Activated CD4-positive, alpha-beta T cell treated with anti-CD3 and anti-CD28 coated beads, Interleukin-2, amount 10 ng/mL, durations not matched to agents 24 days and 14 days (primary cell): ENCODE data around the gene SYTL5. TPM values are rescaled to one million over a fixed set of nuclear protein-coding genes. Genes with fewer than 3 reads are reported as not detected.

Experiments
- DNase-seq: peaks from one replicate; pipeline ENCODE4 v3.0.0; 2022
- H3K27ac Mint-ChIP-seq: one replicate; pipeline ENCODE4 v1.8.0; 2022; ENCODE audit warnings: mild to moderate bottlenecking, mixed read lengths
- H3K27me3 Mint-ChIP-seq: one replicate; pipeline ENCODE4 v1.8.0; 2022; ENCODE audit warnings: mixed read lengths
- H3K36me3 Mint-ChIP-seq: one replicate; pipeline ENCODE4 v1.8.0; 2022; ENCODE audit warnings: low read depth, mild to moderate bottlenecking, mixed read lengths
- H3K4me1 Mint-ChIP-seq: one replicate; pipeline ENCODE4 v1.8.0; 2021; ENCODE audit warnings: mixed read lengths
- H3K4me3 Mint-ChIP-seq: one replicate; pipeline ENCODE4 v1.8.0; 2022; ENCODE audit warnings: mild to moderate bottlenecking, moderate library complexity, mixed read lengths
- H3K9me3 Mint-ChIP-seq: one replicate; pipeline ENCODE4 v1.8.0; 2021; ENCODE audit warnings: mixed read lengths
- intact Hi-C: fragments of 100-400 bp; cut with micrococcal nuclease; formaldehyde crosslinking; loops from one replicate; pipeline ENCODE4 v1.15.1; 2023
- total RNA-seq: library from RNA; stranded (reverse); gene quantifications from 2 replicates; pipeline ENCODE4 v1.2.3, GENCODE V29; 2022

The SYTL5 gene
- total RNA-seq, 1 donor from 2014 or later, result not detected

DNA sequence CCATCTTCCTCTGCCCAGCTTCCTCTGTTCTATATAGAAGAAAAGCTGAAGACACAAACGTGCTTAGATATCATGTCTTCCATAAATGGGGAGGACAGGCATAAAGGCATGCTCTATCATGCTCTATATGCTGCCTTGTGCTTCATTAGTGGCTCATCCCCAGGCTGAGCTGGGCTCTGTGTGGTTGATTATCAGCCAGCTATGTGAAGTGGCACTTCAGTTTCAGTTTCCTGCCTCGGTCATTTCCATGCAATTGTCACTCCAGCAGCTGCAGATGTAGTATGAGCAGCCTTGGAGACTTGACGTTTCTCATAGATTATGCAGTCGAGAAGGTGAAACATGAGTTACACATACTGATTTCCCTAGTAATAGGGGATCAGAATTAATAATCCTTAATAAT is 106.2 kb downstream of the SYTL5 start:
- Mint-ChIP-seq H3K4me1 (no peaks in the 10 kb centered on the region), H3K9me3 (peaks cover 4% of the 10 kb centered on the region), H3K27ac (no peak overlapping the region), H3K27me3 (no peaks in the 10 kb centered on the region), H3K4me3 (no peak overlapping the region), H3K36me3 (no peaks in the 10 kb centered on the region)
- no peak for DNase-seq
- intact Hi-C loops, result no loop called here

DNA sequence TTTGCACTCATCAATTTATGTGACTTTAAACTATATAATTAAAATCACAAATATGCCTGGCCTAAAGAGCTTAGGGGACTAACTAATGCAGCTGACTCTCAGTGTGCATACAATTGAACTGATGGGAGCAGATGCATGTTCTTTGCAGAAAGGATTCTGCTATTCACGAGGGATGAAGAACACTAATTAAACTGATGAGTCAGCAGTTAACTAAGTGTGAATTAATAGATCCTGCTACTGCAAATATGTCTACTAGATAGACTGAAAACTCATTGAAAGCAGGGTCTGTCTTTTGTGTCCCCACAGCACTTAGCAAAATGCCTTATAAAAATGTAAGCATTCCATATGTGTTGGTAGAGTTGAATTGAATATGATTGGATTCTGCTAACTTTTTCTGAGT is 110.4 kb downstream of the SYTL5 start:
- Mint-ChIP-seq H3K4me1 (no peaks in the 10 kb centered on the region), H3K27ac (no peak overlapping the region), H3K36me3 (no peaks in the 10 kb centered on the region), H3K9me3 (peaks cover 4% of the 10 kb centered on the region), H3K27me3 (no peaks in the 10 kb centered on the region), H3K4me3 (no peak overlapping the region)
- no peak for DNase-seq
- intact Hi-C loops, result no loop called here

DNA sequence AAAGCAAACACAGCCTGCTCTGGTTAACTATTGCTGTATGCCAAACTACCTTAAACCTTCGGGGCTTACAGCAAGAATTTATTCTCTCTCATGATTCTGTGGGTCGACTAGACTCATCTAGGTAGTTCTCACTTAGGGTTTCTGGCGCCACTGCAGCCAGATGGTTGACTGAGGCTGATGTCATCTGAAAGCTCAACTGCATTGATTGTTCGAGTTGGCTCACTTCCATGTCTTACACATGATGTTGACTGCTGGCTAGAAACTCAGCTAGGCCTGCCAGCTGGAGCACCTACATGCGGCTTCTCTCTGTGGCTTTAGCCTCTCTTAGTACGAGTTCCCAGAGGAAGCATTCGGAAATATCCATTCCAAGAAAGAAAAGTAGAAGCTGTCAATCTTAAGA is 111.1 kb downstream of the SYTL5 start:
- no peaks in the 10 kb centered on the region for H3K36me3 Mint-ChIP-seq
- H3K27ac Mint-ChIP-seq, result no peak overlapping the region
- H3K4me3 Mint-ChIP-seq, result no peak overlapping the region
- intact Hi-C loops, result no loop called here
- no peak for DNase-seq
- peaks cover 4% of the 10 kb centered on the region for H3K9me3 Mint-ChIP-seq
- H3K27me3 Mint-ChIP-seq, result no peaks in the 10 kb centered on the region
- H3K4me1 Mint-ChIP-seq, result no peaks in the 10 kb centered on the region

DNA sequence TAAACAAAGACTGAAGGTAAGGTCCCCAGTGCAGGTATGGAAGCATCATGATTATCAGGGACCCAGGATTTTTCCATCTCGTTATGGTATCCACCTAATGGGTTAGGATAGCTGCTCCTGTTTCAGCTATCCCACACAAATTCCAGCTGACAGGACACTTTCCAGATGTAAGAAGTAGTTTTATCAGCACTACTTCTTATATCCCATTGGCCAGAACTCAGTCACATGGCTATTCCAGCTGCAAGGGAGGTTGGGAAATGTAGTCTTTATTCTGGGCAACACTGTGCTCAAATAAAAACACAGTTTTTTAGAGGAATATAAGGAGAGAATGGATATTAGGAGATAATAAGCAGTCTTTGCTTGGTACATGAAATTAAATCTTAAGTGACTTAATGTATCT is 117.6 kb downstream of the SYTL5 start:
- Mint-ChIP-seq H3K4me1 (no peaks in the 10 kb centered on the region), H3K27ac (no peak overlapping the region), H3K27me3 (no peaks in the 10 kb centered on the region), H3K4me3 (no peak overlapping the region), H3K36me3 (no peaks in the 10 kb centered on the region), H3K9me3 (no peaks in the 10 kb centered on the region)
- intact Hi-C loops, result no loop called here
- DNase-seq, result no peak

DNA sequence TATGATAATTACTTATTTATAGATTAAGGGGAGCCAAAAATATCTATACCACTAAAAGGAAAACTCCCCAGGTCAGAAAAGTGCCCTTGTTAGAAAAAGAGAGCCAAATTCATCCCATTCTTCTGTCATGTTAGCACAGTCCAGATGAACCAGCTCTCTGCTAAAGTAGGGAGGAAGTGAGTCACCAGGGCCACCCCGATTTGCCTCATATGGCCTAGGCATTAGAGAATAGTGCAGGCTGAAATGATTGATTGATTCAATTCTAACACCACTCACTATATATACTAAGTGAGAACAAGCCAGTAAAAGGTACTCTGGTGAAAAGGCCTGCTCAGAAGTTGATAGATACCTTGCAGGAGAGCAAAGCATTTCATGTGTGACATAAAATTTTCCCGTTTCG is 119.8 kb downstream of the SYTL5 start:
- DNase-seq, result no peak
- H3K4me3 Mint-ChIP-seq, result no peak overlapping the region
- H3K4me1 Mint-ChIP-seq, result no peaks in the 10 kb centered on the region
- H3K9me3 Mint-ChIP-seq, result no peaks in the 10 kb centered on the region
- intact Hi-C loops, result no loop called here
- no peaks in the 10 kb centered on the region for H3K36me3 Mint-ChIP-seq
- no peaks in the 10 kb centered on the region for H3K27me3 Mint-ChIP-seq
- no peak overlapping the region for H3K27ac Mint-ChIP-seq

DNA sequence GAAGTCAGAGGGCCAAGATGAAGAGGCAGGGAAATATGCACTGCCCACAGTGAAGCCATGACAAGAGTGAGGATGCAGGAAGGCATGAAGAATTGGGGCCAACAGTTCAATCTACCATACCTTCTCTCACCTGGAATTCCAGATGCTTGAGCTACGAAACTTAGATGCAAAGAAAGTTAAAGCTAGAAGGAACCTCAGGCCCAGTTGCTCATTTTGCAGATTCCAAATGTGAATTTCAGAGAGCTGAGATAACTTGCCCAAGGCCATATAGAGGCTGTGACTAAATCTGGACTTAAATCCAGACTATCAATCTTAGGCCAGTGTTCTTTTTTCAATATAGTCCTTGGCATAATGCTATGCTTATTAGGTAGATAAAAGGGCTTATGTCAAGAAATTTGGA is 121.6 kb downstream of the SYTL5 start:
- Mint-ChIP-seq H3K9me3 (no peaks in the 10 kb centered on the region), H3K4me1 (no peaks in the 10 kb centered on the region), H3K36me3 (no peaks in the 10 kb centered on the region), H3K4me3 (no peak overlapping the region), H3K27ac (no peak overlapping the region), H3K27me3 (no peaks in the 10 kb centered on the region)
- intact Hi-C loops, result no loop called here
- no peak for DNase-seq

DNA sequence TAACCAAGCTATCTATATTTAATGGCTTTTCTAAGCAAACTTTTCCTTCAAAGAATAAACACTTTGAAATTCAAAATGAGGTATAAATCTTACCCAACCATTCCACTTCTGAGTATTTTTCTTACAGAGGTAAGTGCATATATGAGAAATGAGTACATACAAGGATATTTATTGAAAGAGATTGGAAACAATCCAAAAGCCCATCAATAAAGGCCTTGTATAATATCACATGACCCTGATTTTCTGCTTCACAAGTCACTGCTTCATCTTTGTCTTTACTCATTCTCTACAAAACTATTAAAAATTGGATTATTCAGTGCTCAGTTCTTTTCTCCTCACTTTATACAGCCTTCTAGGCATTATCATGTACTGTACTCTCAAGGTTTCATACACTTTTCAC is 123.0 kb downstream of the SYTL5 start:
- no peak overlapping the region for H3K27ac Mint-ChIP-seq
- no peak for DNase-seq
- no peaks in the 10 kb centered on the region for H3K27me3 Mint-ChIP-seq
- H3K4me3 Mint-ChIP-seq, result no peak overlapping the region
- no peaks in the 10 kb centered on the region for H3K4me1 Mint-ChIP-seq
- intact Hi-C loops, result no loop called here
- no peaks in the 10 kb centered on the region for H3K36me3 Mint-ChIP-seq
- H3K9me3 Mint-ChIP-seq, result no peaks in the 10 kb centered on the region

DNA sequence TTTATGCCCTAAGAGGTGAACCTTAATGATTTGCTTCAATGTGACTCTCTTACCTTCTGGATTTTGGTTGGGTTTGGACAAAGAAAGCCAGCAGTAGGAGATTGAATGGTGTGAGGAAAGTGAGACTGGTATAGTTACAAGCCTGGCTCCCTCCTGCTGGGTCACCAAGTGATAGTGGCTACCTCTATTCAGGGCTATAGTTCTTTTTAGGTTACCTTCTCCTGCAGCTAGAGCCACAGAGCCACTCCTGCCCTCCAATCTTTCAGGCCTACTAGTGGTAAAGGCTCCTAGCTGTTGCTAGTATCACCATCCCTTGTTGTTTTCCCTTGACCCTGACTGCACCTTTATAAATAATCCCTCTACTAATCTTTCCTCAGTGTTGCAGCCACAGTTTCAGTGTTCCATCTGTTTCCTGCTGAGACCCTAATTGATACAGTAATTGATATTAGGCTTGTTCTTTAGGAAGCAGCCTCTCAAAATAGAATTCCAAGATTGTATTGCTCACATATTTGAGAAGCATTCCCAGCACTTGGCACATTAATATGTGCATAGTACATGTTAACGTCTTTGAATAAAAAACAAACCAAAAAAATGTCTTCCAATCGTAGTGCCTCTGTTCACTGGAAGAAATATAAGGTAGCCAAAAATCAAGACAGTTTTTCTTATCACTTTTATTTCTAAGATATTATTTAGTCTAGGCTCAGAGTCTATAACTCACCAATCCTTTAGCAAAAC is 132.0 kb downstream of the SYTL5 start:
- no peaks in the 10 kb centered on the region for H3K36me3 Mint-ChIP-seq
- H3K4me3 Mint-ChIP-seq, result no peak overlapping the region
- no peaks in the 10 kb centered on the region for H3K4me1 Mint-ChIP-seq
- intact Hi-C loops, result no loop called here
- no peaks in the 10 kb centered on the region for H3K27me3 Mint-ChIP-seq
- no peak overlapping the region for H3K27ac Mint-ChIP-seq
- H3K9me3 Mint-ChIP-seq, result no peaks in the 10 kb centered on the region
- no peak for DNase-seq

DNA sequence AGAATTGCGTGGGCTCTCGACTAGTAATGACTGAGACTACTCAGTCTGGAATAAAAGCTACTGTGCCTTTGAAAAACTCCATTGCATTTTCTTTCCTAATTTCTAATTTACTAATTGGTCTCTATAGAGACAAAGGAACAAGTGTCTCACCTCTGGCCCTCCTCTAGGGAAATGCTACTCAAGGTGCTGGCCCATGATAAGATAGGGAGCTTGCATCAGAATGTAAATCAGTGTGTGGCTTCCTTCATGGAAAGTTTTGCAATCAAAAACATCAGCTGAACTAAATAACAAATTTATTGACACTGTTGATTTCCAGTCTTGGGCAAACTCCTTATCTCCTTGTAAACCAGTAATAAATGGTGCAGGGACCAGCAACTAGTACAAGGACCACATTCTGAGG is 132.5 kb downstream of the SYTL5 start:
- Mint-ChIP-seq H3K9me3 (no peaks in the 10 kb centered on the region), H3K36me3 (no peaks in the 10 kb centered on the region)

DNA sequence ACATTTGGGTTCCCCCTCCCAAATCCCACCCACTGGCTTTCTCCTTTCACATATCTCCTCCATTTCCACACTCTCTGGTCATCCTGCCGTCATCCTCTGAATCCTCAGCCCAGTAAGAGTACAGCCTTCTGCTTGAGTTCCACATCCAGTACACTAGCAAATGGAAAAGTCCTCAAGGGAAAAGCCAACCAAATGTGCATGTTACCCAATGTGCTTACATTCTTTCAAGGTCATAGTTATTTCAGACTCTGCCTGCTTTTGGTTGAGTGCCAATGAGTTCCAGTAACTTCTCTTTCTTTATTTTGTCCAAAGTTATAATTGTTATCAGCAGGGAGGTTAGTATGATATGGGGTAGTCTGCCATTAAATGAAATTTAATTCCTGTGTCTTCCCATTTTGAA is 136.3 kb downstream of the SYTL5 start:
- no peak overlapping the region for H3K4me3 Mint-ChIP-seq
- no peak for DNase-seq
- no peaks in the 10 kb centered on the region for H3K4me1 Mint-ChIP-seq
- no peaks in the 10 kb centered on the region for H3K27me3 Mint-ChIP-seq
- no peak overlapping the region for H3K27ac Mint-ChIP-seq
- intact Hi-C loops, result no loop called here
- no peaks in the 10 kb centered on the region for H3K36me3 Mint-ChIP-seq
- H3K9me3 Mint-ChIP-seq, result no peaks in the 10 kb centered on the region

More for the DNA sequence above, 132.5 kb downstream of the SYTL5 start:
- intact Hi-C loops, result no loop called here
- Mint-ChIP-seq H3K4me3 (no peak overlapping the region), H3K27me3 (no peaks in the 10 kb centered on the region), H3K27ac (no peak overlapping the region), H3K4me1 (no peaks in the 10 kb centered on the region)
- DNase-seq, result no peak

DNA sequence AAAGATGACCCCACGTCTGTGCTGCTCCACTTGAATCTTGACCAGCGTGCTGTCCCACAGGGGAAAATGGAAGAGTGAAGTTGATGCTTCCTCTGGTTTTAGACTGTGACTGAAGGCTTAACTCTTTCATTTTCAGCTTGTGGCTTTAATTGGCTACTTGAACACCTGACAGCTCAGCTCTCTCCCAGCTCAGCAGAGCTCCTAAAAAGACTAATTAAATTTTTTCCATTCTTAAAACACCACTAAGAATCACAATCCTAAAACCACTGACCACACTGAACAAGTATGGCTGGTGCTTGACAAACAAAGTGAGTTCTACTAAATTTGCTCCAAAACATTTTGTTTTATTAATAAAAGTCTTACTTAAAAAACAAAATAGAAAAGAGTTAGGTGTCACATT is 142.7 kb downstream of the SYTL5 start:
- H3K36me3 Mint-ChIP-seq, result no peaks in the 10 kb centered on the region
- H3K27me3 Mint-ChIP-seq, result no peaks in the 10 kb centered on the region
- H3K4me3 Mint-ChIP-seq, result no peak overlapping the region
- H3K27ac Mint-ChIP-seq, result no peak overlapping the region
- intact Hi-C loops, result no loop called here
- no peaks in the 10 kb centered on the region for H3K4me1 Mint-ChIP-seq
- no peak for DNase-seq
- no peaks in the 10 kb centered on the region for H3K9me3 Mint-ChIP-seq

DNA sequence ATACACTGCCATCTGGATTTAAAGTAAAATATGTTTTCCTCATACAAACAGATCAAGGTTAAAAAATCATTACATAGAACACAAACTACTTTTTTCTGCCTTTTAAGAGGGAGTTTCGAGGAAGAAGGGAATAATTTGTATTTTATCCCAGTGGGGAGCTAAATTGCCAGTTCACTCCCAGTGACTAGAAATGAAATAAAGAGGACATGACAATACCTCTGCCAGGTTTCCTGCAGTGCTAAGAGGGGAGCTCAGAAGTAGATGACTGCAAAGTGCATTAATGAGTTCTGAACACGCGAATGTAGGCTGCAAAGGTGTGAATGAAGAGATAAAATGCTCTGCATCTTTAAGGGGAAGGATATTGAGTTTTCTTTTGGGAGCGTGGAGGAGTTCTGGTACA is 144.6 kb downstream of the SYTL5 start:
- Mint-ChIP-seq H3K4me3 (no peak overlapping the region), H3K9me3 (no peaks in the 10 kb centered on the region), H3K4me1 (no peaks in the 10 kb centered on the region), H3K36me3 (no peaks in the 10 kb centered on the region), H3K27me3 (no peaks in the 10 kb centered on the region), H3K27ac (no peak overlapping the region)
- no peak for DNase-seq
- intact Hi-C loops, result no loop called here

DNA sequence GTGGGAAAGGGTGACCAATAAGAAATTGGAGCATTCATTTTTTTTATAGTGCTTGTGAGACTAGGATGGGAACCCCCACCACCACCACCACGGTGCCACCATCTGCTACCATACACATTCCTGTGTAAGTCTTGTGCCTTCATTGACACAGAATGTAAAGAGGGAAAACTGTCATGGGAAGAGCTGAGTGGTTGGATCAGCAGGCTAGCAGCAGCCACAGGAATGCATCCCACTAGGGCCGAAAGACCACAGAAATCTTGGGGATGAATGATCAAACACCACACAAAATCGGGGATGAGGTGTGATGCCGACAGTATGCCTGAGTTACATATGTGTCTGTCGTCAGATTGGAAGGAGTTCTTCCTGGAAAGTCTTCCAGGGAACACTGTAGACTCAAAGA is 145.1 kb downstream of the SYTL5 start:
- no peak overlapping the region for H3K27ac Mint-ChIP-seq
- H3K4me3 Mint-ChIP-seq, result no peak overlapping the region
- intact Hi-C loops, result no loop called here
- no peak for DNase-seq
- H3K9me3 Mint-ChIP-seq, result no peaks in the 10 kb centered on the region
- no peaks in the 10 kb centered on the region for H3K27me3 Mint-ChIP-seq
- H3K4me1 Mint-ChIP-seq, result no peaks in the 10 kb centered on the region
- no peaks in the 10 kb centered on the region for H3K36me3 Mint-ChIP-seq

DNA sequence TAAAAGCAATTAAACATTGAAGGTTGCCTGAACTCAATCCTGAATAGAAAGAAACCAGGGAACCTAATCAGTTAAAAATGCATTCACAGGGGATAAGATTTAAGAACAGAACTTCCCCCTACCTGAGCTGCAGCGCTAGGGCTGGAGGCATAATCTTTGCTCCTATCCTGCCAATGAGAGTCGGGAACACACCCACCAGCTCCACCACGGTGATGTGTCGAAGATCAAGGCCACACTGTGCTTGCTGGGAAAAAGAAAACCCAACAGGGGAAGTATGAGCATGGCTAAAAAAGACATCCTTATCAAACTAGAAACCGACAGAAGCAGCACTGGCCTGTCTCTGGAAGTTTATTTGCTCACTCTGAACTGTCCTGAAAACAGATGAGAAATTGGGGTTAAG is 148.0 kb downstream of the SYTL5 start:
- no peak overlapping the region for H3K4me3 Mint-ChIP-seq
- no peaks in the 10 kb centered on the region for H3K36me3 Mint-ChIP-seq
- intact Hi-C loops, result no loop called here

DNA sequence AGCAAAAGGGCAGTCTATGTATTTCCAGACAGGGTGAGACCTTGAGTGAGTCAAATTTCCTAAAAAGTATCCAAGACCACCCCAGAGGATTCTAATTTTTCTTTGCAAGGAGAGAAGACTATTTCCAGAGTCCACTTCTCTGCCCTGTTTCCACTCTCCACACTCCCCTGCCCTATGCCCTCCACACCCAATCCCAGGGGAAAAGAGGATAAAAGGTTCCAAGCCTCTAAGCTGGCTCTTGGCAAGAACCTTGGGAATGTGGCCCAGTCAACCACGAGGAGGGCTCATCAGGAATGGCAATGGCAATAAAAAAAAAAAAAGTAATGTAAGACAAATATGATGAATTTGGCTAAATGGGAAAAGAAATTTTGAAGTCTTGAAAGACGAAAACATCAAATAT is 148.5 kb downstream of the SYTL5 start:
- H3K4me3 Mint-ChIP-seq, result no peak overlapping the region
- no peaks in the 10 kb centered on the region for H3K27me3 Mint-ChIP-seq
- intact Hi-C loops, result no loop called here
- no peaks in the 10 kb centered on the region for H3K36me3 Mint-ChIP-seq
- no peaks in the 10 kb centered on the region for H3K9me3 Mint-ChIP-seq
- DNase-seq, result no peak
- H3K4me1 Mint-ChIP-seq, result no peaks in the 10 kb centered on the region
- no peak overlapping the region for H3K27ac Mint-ChIP-seq

More for the DNA sequence above, 148.0 kb downstream of the SYTL5 start:
- no peak overlapping the region for H3K27ac Mint-ChIP-seq
- no peaks in the 10 kb centered on the region for H3K9me3 Mint-ChIP-seq
- DNase-seq, result no peak
- H3K27me3 Mint-ChIP-seq, result no peaks in the 10 kb centered on the region
- H3K4me1 Mint-ChIP-seq, result no peaks in the 10 kb centered on the region
